HUES6 (cell line): ENCODE data around the gene RNPEP.

ENCODE experiments used
- H3K27ac ChIP-seq: 2 replicates; pipeline ENCODE4 v1.7.0; 2013; ENCODE audit warnings: low read depth, mild to moderate bottlenecking, low read length, inconsistent platforms
- H3K27me3 ChIP-seq: 2 replicates; pipeline ENCODE4 v1.6.1; 2013; ENCODE audit warnings: low read length; ENCODE audit not compliant: control insufficient read depth, insufficient read depth
- H3K36me3 ChIP-seq: 2 replicates; pipeline ENCODE4 v1.6.1; 2013; ENCODE audit warnings: low read length; ENCODE audit not compliant: control insufficient read depth, insufficient read depth
- H3K4me1 ChIP-seq: 2 replicates; pipeline ENCODE4 v1.6.1; 2013; ENCODE audit warnings: low read length; ENCODE audit not compliant: control insufficient read depth, insufficient read depth
- H3K4me3 ChIP-seq: 2 replicates; pipeline ENCODE4 v1.5.1; 2013; ENCODE audit warnings: low read depth, low read length
- H3K9ac ChIP-seq: one replicate; pipeline ENCODE4 v1.6.1; 2013; ENCODE audit warnings: mild to moderate bottlenecking, low read length
- H3K9me3 ChIP-seq: 2 replicates; pipeline ENCODE4 v1.6.1; 2013; ENCODE audit warnings: low read depth, low read length; ENCODE audit not compliant: control insufficient read depth, insufficient read depth

Gene RNPEP

DNA sequence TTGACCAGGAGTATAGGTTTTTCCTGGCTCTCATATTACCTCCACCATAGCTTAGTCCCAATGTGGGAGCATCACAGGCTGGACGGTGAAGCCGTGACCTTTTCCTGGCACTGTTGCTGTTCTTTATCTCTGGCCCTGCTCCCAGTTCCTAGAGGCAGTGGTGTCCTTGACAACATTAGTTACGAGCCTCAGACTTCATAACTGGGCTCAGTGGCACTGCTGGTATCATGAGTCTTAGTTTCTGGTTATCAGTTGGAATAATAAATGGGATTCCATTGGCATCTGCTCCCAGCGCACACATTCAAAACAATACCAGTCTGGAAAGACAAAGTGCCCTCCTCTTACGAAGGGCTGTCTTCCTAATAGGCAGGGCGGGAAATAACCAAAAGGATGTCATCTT is 8.0 kb downstream of the RNPEP start:
- peaks cover 65% of the 10 kb centered on the region for H3K36me3 ChIP-seq
- H3K27me3 ChIP-seq = no peaks in the 10 kb centered on the region
- no peaks in the 10 kb centered on the region for H3K9me3 ChIP-seq
- peaks cover 6% of the 10 kb centered on the region; the same call in 1 of the 2 replicates for H3K4me1 ChIP-seq
- H3K4me3 ChIP-seq = no peak overlapping the region
- no peak overlapping the region for H3K27ac ChIP-seq
- H3K9ac ChIP-seq = no peak overlapping the region

DNA sequence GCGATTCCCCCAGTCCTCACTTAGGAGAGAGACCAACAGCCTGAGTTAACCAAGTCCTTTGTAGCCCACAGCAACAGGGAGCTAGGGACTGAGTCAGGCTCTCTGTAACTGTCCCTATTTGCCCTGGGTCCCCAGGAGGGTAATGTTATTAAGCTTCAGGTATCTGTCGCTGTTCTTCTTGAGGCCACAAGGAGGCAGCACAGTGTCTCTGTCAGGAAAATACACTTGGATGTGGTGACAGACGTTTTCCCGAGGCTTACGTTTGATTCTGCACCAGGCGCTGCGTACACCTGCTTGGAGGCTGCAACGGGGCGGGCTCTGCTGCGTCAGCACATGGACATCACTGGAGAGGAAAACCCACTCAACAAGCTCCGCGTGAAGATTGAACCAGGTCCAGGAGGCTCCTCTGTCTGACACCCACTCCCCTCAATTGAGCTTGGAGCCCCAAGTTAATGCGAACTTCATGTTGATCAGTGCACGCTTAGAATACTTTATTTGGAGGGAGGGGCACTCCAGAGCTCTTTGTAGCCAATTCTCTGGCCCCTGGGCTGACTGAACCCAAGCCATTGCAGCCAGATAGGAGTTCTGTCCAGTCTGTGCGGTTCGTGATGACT is 17.3 kb downstream of the RNPEP start:
- Histone ChIP-seq H3K9ac (no peak overlapping the region), H3K4me1 (peaks cover 3% of the 10 kb centered on the region; the same call in 1 of the 2 replicates), H3K27me3 (no peaks in the 10 kb centered on the region), H3K9me3 (no peaks in the 10 kb centered on the region), H3K36me3 (peaks cover 82% of the 10 kb centered on the region), H3K4me3 (no peak overlapping the region), H3K27ac (no peak overlapping the region)

GRCh38 chr1:202002507-202002906 is 20.1 kb downstream of the RNPEP start:
- Histone ChIP-seq H3K27me3 (no peaks in the 10 kb centered on the region), H3K36me3 (peaks cover 68% of the 10 kb centered on the region), H3K9ac (no peak overlapping the region), H3K27ac (no peak overlapping the region), H3K9me3 (no peaks in the 10 kb centered on the region), H3K4me3 (no peak overlapping the region), H3K4me1 (peaks cover 19% of the 10 kb centered on the region)

- H3K36me3 ChIP-seq = peaks cover 58% of the 10 kb centered on the region
These were observed 22.3 kb downstream of the RNPEP start for GRCh38 chr1:202004711-202005110.

GRCh38 chr1:202005958-202006357 is 23.5 kb downstream of the RNPEP start:
- Histone ChIP-seq H3K9me3 (no peaks in the 10 kb centered on the region), H3K27me3 (no peaks in the 10 kb centered on the region), H3K27ac (no peak overlapping the region), H3K9ac (no peak overlapping the region), H3K4me3 (no peak overlapping the region), H3K4me1 (peaks cover 47% of the 10 kb centered on the region), H3K36me3 (peaks cover 45% of the 10 kb centered on the region)

More at GRCh38 chr1:202004711-202005110, 22.3 kb downstream of the RNPEP start:
- Histone ChIP-seq H3K4me1 (peaks cover 38% of the 10 kb centered on the region), H3K4me3 (no peak overlapping the region), H3K27me3 (no peaks in the 10 kb centered on the region), H3K27ac (no peak overlapping the region), H3K9me3 (no peaks in the 10 kb centered on the region), H3K9ac (no peak overlapping the region)

- Histone ChIP-seq H3K9me3 (no peaks in the 10 kb centered on the region), H3K9ac (peak overlapping the region; percentile 85), H3K4me3 (peak overlapping the region; percentile 32), H3K4me1 (peaks cover 52% of the 10 kb centered on the region), H3K27ac (peak overlapping the region; percentile 69), H3K36me3 (peaks cover 41% of the 10 kb centered on the region), H3K27me3 (no peaks in the 10 kb centered on the region)
These were observed 24.9 kb downstream of the RNPEP start for GRCh38 chr1:202007304-202007703.

GRCh38 chr1:202007805-202008489 is 25.5 kb downstream of the RNPEP start:
- no peaks in the 10 kb centered on the region for H3K9me3 ChIP-seq
- H3K9ac ChIP-seq = peak overlapping the region; percentile 85
- peaks cover 38% of the 10 kb centered on the region for H3K36me3 ChIP-seq
- H3K4me1 ChIP-seq = peaks cover 52% of the 10 kb centered on the region
- H3K27me3 ChIP-seq = no peaks in the 10 kb centered on the region
- H3K4me3 ChIP-seq = peak overlapping the region; percentile 32
- H3K27ac ChIP-seq = peak overlapping the region; percentile 69

DNA sequence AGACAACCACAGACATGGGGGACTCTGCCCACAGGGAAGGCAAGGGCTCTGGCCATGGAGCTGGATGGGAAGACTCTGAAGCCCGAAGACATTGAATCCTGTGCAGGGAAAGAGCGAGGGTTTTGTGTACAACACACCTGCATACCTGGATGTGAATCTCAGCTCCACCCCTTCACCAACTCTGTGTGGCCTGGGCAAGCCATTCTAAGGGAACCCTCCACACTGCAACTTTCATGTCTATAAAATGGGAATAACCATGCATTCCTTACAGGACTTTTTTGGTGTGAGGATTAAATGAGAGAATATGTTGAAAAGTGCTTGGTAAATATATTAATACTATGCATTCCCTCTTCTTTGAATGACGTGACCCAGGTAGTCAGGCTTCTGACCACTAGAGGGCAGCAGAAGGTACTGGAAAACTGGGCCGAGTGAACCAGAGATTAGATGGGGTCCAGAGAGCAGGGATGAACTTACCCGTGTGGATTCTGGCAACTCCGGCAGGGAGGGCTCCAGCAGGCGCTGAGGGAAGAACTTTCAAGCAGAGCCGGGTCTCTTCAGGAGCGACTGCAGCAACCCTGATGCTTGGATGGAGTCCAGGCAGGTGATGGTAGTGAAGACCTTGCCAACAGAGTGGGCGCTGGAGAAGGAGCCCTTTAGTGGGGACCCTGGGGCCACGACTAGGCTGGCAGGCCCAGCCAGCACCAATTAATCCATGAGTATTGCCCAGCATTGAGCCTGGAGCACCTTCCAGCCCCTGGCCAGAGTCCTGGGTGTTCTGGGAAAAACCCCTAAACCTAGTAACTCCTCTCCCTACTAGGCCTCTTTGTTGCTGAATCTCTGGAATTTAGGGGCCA is 27.1 kb downstream of the RNPEP start:
- Histone ChIP-seq H3K9ac (peak overlapping the region; percentile 23), H3K27ac (peak overlapping the region; percentile 46; the same call in 1 of the 2 replicates), H3K4me1 (peaks cover 51% of the 10 kb centered on the region), H3K36me3 (peaks cover 36% of the 10 kb centered on the region), H3K9me3 (no peaks in the 10 kb centered on the region), H3K4me3 (peak overlapping the region; percentile 20; the same call in 1 of the 2 replicates), H3K27me3 (no peaks in the 10 kb centered on the region)

DNA sequence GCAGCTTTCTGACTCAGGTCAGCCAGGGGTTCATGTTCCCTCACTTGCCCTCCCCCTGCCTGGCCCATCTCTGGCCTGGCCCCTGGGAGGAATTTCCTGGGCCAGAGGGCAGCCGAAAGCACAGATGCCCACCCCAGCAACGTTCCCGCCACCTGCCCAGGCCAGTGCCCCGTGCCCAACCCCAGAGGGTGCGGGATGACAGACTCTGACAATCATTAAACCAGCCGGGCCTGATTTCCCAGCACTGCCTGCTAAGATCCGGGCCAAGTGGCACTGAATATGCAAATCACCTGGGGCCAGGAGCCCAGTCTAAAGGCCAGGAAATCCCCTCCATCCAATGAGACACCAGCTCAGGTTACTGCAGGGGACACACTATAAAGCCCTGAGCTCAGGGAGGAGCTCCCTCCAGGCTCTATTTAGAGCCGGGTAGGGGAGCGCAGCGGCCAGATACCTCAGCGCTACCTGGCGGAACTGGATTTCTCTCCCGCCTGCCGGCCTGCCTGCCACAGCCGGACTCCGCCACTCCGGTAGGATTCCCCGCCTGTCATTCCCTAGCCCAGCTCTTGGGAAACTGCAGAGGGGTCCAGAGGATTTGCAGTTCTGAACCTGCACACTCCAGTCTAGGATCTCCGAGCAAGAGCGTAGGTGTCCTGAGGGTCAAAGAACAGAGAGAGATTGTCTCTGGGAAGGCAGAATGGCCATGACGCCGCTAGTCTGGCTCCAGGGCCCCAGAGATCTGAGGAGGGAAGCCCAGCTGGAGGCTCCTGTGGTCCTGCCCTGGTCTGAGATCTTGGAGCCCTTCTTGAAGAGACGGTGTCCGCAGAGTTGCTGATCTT is 27.9 kb downstream of the RNPEP start, which contains the start of gene ELF3:
Gene ELF3 (plus strand): TSS at position 408 of the 836 bp plus-strand sequence. CDS start 550 bp downstream, outside the sequence.
- Histone ChIP-seq H3K27ac (peak within 1 kb of the TSS; percentile 46; the same call in 1 of the 2 replicates), H3K4me3 (peak within 1 kb of the TSS; percentile 70)

DNA sequence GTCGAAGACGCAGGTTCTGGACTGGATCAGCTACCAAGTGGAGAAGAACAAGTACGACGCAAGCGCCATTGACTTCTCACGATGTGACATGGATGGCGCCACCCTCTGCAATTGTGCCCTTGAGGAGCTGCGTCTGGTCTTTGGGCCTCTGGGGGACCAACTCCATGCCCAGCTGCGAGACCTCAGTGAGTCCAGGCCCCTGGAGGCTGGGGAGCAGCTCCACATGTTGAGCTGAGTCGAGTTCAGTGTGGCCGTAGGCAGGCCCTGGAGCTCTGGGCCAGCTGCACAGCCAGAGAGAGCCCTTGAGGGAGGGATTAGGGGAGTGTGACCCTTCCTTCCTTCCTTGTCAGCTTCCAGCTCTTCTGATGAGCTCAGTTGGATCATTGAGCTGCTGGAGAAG is 29.5 kb downstream of the RNPEP start:
- Histone ChIP-seq H3K27me3 (no peaks in the 10 kb centered on the region), H3K36me3 (peaks cover 39% of the 10 kb centered on the region), H3K9me3 (no peaks in the 10 kb centered on the region), H3K4me3 (no peak overlapping the region), H3K9ac (no peak overlapping the region), H3K4me1 (peaks cover 39% of the 10 kb centered on the region), H3K27ac (no peak overlapping the region)

More for the DNA sequence above, 27.9 kb downstream of the RNPEP start, which contains the start of gene ELF3:
- H3K36me3 ChIP-seq = peaks cover 34% of the 10 kb centered on the region
- no peaks in the 10 kb centered on the region for H3K9me3 ChIP-seq
- peaks cover 46% of the 10 kb centered on the region for H3K4me1 ChIP-seq
- H3K27me3 ChIP-seq = no peaks in the 10 kb centered on the region
- peak within 1 kb of the TSS; percentile 70 for H3K9ac ChIP-seq
